IMR-90 (cell line): ENCODE measurements around the gene HYAL2. TPM values are rescaled to one million over a fixed set of nuclear protein-coding genes. Genes with fewer than 3 reads are reported as not detected.

Experiments
- ATAC-seq: fragments of 200-7000 bp; cut with Tn5 transposase; 2 replicates; pipeline ENCODE4 v1.9.1; 2020; ENCODE audit warnings: low read depth, mild to moderate bottlenecking, moderate library complexity
- BruUV-seq: library from RNA; stranded (reverse); fragments of 400-500 nt; replicated peaks from 2 replicates; lab custom pipeline; 2021; lab: Mats Ljungman, UMichigan
- CTCF ChIA-PET: fragments of 300-600 bp; formaldehyde crosslinking; extraction: SDS; loops from one replicate; lab custom pipeline; 2021; ENCODE audit warnings: antibody characterized with exemption; lab: Yijun Ruan, JAX
- POLR2A ChIA-PET: fragments of 300-600 bp; sonication (Branson Sonifier 250); formaldehyde crosslinking; loops from one replicate; lab custom pipeline; 2022; ENCODE audit warnings: antibody characterized with exemption; ENCODE audit not compliant: unreplicated experiment; lab: Charles Lee
- DNase-seq: peaks from one replicate; pipeline ENCODE4 v3.0.0; 2013
- H2AFZ ChIP-seq: replicated peaks from 2 replicates; pipeline ENCODE3; 2013; ENCODE audit warnings: low read length, mild to moderate bottlenecking; ENCODE audit not compliant: poor library complexity
- H2AK5ac ChIP-seq: 2 replicates; pipeline ENCODE4 v1.6.1; 2013; ENCODE audit warnings: low read depth, low read length, inconsistent platforms
- H2AK9ac ChIP-seq: replicated peaks from 2 replicates; pipeline ENCODE3; 2013; ENCODE audit warnings: mild to moderate bottlenecking, low read depth, low read length, moderate library complexity; ENCODE audit not compliant: poor library complexity
- H2BK120ac ChIP-seq: 2 replicates; pipeline ENCODE4 v1.6.1; 2013; ENCODE audit warnings: low read depth, low read length, inconsistent platforms
- H2BK15ac ChIP-seq: 3 replicates; pipeline ENCODE4 v1.6.1; 2013; ENCODE audit warnings: low read depth, low read length, inconsistent platforms
- H2BK20ac ChIP-seq: 2 replicates; pipeline ENCODE4 v1.6.1; 2013; ENCODE audit warnings: low read depth, mild to moderate bottlenecking, inconsistent platforms, low read length, moderate library complexity
- H2BK5ac ChIP-seq: 2 replicates; pipeline ENCODE4 v1.6.1; 2013; ENCODE audit warnings: mild to moderate bottlenecking, low read depth, low read length, inconsistent platforms; ENCODE audit not compliant: poor library complexity, severe bottlenecking
- H3K14ac ChIP-seq: replicated peaks from 2 replicates; pipeline ENCODE4 v1.6.1; 2013; ENCODE audit warnings: low read depth, low read length, inconsistent platforms
- H3K18ac ChIP-seq: 2 replicates; pipeline ENCODE4 v1.6.1; 2013; ENCODE audit warnings: low read depth, low read length, control low read depth
- H3K23ac ChIP-seq: 2 replicates; pipeline ENCODE4 v1.6.1; 2013; ENCODE audit warnings: low read depth, low read length, inconsistent platforms
- H3K27ac ChIP-seq: 2 replicates; pipeline ENCODE4 v1.5.1; 2013; ENCODE audit warnings: mild to moderate bottlenecking, control low read depth, low read length; ENCODE audit not compliant: insufficient read depth
- H3K27me3 ChIP-seq: 2 replicates; pipeline ENCODE4 v1.6.1; 2013; ENCODE audit warnings: low read length; ENCODE audit not compliant: control insufficient read depth, insufficient read depth
- H3K36me3 ChIP-seq: 2 replicates; pipeline ENCODE4 v1.6.1; 2013; ENCODE audit warnings: low read length, mixed read lengths; ENCODE audit not compliant: control insufficient read depth, insufficient read depth
- H3K4ac ChIP-seq: 2 replicates; pipeline ENCODE4 v1.6.1; 2013; ENCODE audit warnings: low read depth, low read length, inconsistent platforms
- H3K4me1 ChIP-seq: 2 replicates; pipeline ENCODE4 v1.6.1; 2013; ENCODE audit warnings: low read length, mixed read lengths; ENCODE audit not compliant: control insufficient read depth, insufficient read depth
- H3K4me2 ChIP-seq: 2 replicates; pipeline ENCODE4 v1.6.1; 2013; ENCODE audit warnings: low read depth, mild to moderate bottlenecking, control low read depth, low read length, moderate library complexity
- H3K4me3 ChIP-seq: 2 replicates; pipeline ENCODE4 v1.5.1; 2013; ENCODE audit warnings: low read depth, mild to moderate bottlenecking, control low read depth, low read length, moderate library complexity; ENCODE audit not compliant: insufficient read depth
- H3K56ac ChIP-seq: 2 replicates; pipeline ENCODE4 v1.6.1; 2013; ENCODE audit warnings: low read length, inconsistent platforms; ENCODE audit not compliant: insufficient read depth; ENCODE audit errors: extremely low read depth
- H3K79me1 ChIP-seq, 2 experiments: 2 replicates each; pipeline ENCODE4 v1.6.1; 2013; ENCODE audit warnings: low read length in 2 of 2, inconsistent platforms in 1 of 2, low read depth in 1 of 2
- H3K9ac ChIP-seq: 2 replicates; pipeline ENCODE4 v1.6.1; 2013; ENCODE audit warnings: low read depth, low read length, control low read depth
- H3K9me1 ChIP-seq: 2 replicates; pipeline ENCODE4 v1.6.1; 2013; ENCODE audit warnings: low read length, inconsistent platforms; ENCODE audit not compliant: insufficient read depth
- H3K9me3 ChIP-seq: 2 replicates; pipeline ENCODE4 v1.6.1; 2013; ENCODE audit warnings: low read length; ENCODE audit not compliant: control insufficient read depth, insufficient read depth
- H4K20me1 ChIP-seq: 2 replicates; pipeline ENCODE4 v1.6.1; 2013; ENCODE audit warnings: low read length, inconsistent platforms; ENCODE audit not compliant: insufficient read depth
- H4K5ac ChIP-seq: 2 replicates; pipeline ENCODE4 v1.6.1; 2013; ENCODE audit warnings: mild to moderate bottlenecking, low read depth, low read length, control low read depth
- H4K8ac ChIP-seq, 2 experiments: 2 replicates each; pipeline ENCODE4 v1.6.1; 2013; ENCODE audit warnings: low read depth in 2 of 2, low read length in 2 of 2, control low read depth in 1 of 2, inconsistent platforms in 1 of 2
- H4K91ac ChIP-seq: 2 replicates; pipeline ENCODE4 v1.6.1; 2013; ENCODE audit warnings: low read depth, low read length, inconsistent platforms; ENCODE audit not compliant: insufficient read depth
- BHLHE40 ChIP-seq: fragments of 150-350 bp; IDR thresholded peaks from 2 replicates; pipeline ENCODE4 v1.6.1; 2016; ENCODE audit warnings: mild to moderate bottlenecking, low read depth, low read length
- CEBPB ChIP-seq: IDR thresholded peaks from 2 replicates; pipeline ENCODE4 v1.6.1; 2012; ENCODE audit warnings: low read depth, low read length, improper control_type of control experiment
- CHD1 ChIP-seq: IDR thresholded peaks from 2 replicates; pipeline ENCODE4 v1.6.1; 2012; ENCODE audit warnings: low read depth, low read length, improper control_type of control experiment
- CTCF ChIP-seq: conservative IDR thresholded peaks from 2 replicates; pipeline ENCODE4 v1.5.1; 2012; ENCODE audit warnings: mild to moderate bottlenecking, low read depth, low read length, improper control_type of control experiment
- ELK1 ChIP-seq: fragments of 150-350 bp; IDR thresholded peaks from 2 replicates; pipeline ENCODE4 v1.6.1; 2016; ENCODE audit warnings: low read depth, mild to moderate bottlenecking, low read length, moderate library complexity, borderline replicate concordance
- MAFK ChIP-seq: IDR thresholded peaks from 2 replicates; pipeline ENCODE4 v1.6.1; 2012; ENCODE audit warnings: low read depth, low read length, improper control_type of control experiment
- MAZ ChIP-seq: IDR thresholded peaks from 2 replicates; pipeline ENCODE4 v1.6.1; 2012; ENCODE audit warnings: low read depth, mild to moderate bottlenecking, low read length, improper control_type of control experiment, moderate library complexity, borderline replicate concordance
- MXI1 ChIP-seq: IDR thresholded peaks from 2 replicates; pipeline ENCODE4 v1.6.1; 2012; ENCODE audit warnings: low read depth, mild to moderate bottlenecking, low read length, moderate library complexity, borderline replicate concordance
- NFE2L2 ChIP-seq: fragments of 150-350 bp; IDR thresholded peaks from 2 replicates; pipeline ENCODE4 v1.6.1; 2016; ENCODE audit warnings: low read depth, mild to moderate bottlenecking, low read length
- POLR2A ChIP-seq: IDR thresholded peaks from 2 replicates; pipeline ENCODE4 v1.6.1; 2012; ENCODE audit warnings: mild to moderate bottlenecking, low read depth, low read length
- RFX5 ChIP-seq: IDR thresholded peaks from 2 replicates; pipeline ENCODE4 v1.8.0; 2012; ENCODE audit warnings: low read depth, mild to moderate bottlenecking, low read length, moderate library complexity
- SMC3 ChIP-seq: fragments of 150-350 bp; IDR thresholded peaks from 2 replicates; pipeline ENCODE4 v1.6.1; 2016; ENCODE audit warnings: low read depth, mild to moderate bottlenecking, antibody characterized with exemption, low read length, moderate library complexity
- WGBS, 2 experiments: methylation state at CpG; one replicate each; pipeline versions ENCODE4 v1.1.5 to v1.1.7; 2013; ENCODE audit warnings: missing lambda C conversion rate in 2 of 2; ENCODE audit not compliant: insufficient read length in 1 of 2; ENCODE audit errors: extremely low coverage in 2 of 2; 5-methylcytosine and 5-hydroxymethylcytosine counted together
- dilution Hi-C: fragments of 300-500 bp; cut with HindIII; formaldehyde crosslinking; loops from one replicate; pipeline ENCODE4 v1.14.3; 2018; ENCODE audit warnings: low sequenced_read_pairs; ENCODE audit not compliant: unreplicated experiment
- in situ Hi-C: fragments of 300-500 bp; cut with MboI; formaldehyde crosslinking; loops from 3 replicates; pipeline ENCODE4 v1.14.3; 2019; ENCODE audit warnings: low sequenced_read_pairs, inconsistent platforms, mixed read lengths
- intact Hi-C: fragments of 100-400 bp; cut with micrococcal nuclease; formaldehyde crosslinking; loops from 2 replicates; pipeline ENCODE4 v1.10.0; 2022
- polyA plus RNA-seq, 3 experiments: library from polyadenylated mRNA; depleted of rRNA; stranded (reverse); fragments of >200 nt; gene quantifications; 2 replicates each; pipeline ENCODE4 v1.2.3, GENCODE V29; 2012; ENCODE audit warnings: low replicate concordance in 1 of 3
- total RNA-seq: library from RNA; depleted of rRNA; stranded (reverse); fragments of >200 nt; gene quantifications from 2 replicates; pipeline ENCODE4 v1.2.3, GENCODE V29; 2012
- TF ChIP-seq, protein P1 (sequence below): fragments of 150-350 bp; IDR thresholded peaks from 2 replicates; pipeline ENCODE4 v1.6.1; 2017; ENCODE audit warnings: mild to moderate bottlenecking, antibody characterized with exemption, low read length, low read depth

HYAL2 gene
- total and polyA plus RNA-seq, 2 of the 4 experiments (the other 2 are of a cell fraction) = 56.8 to 104 TPM

GRCh38 chr3:50314816-50315215, 7.7 kb downstream of the HYAL2 start:
- no TSS peak for BruUV-seq
- ATAC-seq = no peak
- in situ Hi-C loops = no loop called here

More at GRCh38 chr3:50314816-50315215, 7.7 kb downstream of the HYAL2 start:
- dilution Hi-C loops = no loop called here
- Histone ChIP-seq H3K56ac (no peak overlapping the region), H2BK120ac (no peak overlapping the region), H3K9me1 (peaks cover 18% of the 10 kb centered on the region), H4K5ac (no peak overlapping the region), H3K4me2 (no peak overlapping the region), H3K4ac (no peak overlapping the region), H2BK15ac (no peak overlapping the region), H2AFZ (no peak overlapping the region), H3K14ac (no peak overlapping the region), H4K91ac (no peak overlapping the region), H3K4me3 (no peak overlapping the region), H4K20me1 (0 out of 2 replicates have a peak, but pooled peaks cover 13% of the 10 kb centered on the region), H3K36me3 (peaks cover 38% of the 10 kb centered on the region), H2AK5ac (no peak overlapping the region), H2BK20ac (no peak overlapping the region), H3K79me1 (peaks cover 18 to 40% of the 10 kb centered on the region in 2 experiments), H3K27ac (no peak overlapping the region), H3K9me3 (no peaks in the 10 kb centered on the region), H3K23ac (no peak overlapping the region), H4K8ac (no peak overlapping the region), H2AK9ac (no peak overlapping the region), H3K18ac (no peak overlapping the region), H3K27me3 (no peaks in the 10 kb centered on the region), H2BK5ac (no peak overlapping the region), H3K9ac (no peak overlapping the region), H3K4me1 (peaks cover 9% of the 10 kb centered on the region; the same call in 1 of the 2 replicates)
- no peak for TF ChIP-seq MAFK
- TF ChIP-seq POLR2A = no peak
- TF ChIP-seq BHLHE40 = no peak
- no peak for TF ChIP-seq SMC3
- TF ChIP-seq RFX5 = no peak
- no peak for TF ChIP-seq CHD1
- TF ChIP-seq MAZ = no peak
- TF ChIP-seq, protein P1, sequence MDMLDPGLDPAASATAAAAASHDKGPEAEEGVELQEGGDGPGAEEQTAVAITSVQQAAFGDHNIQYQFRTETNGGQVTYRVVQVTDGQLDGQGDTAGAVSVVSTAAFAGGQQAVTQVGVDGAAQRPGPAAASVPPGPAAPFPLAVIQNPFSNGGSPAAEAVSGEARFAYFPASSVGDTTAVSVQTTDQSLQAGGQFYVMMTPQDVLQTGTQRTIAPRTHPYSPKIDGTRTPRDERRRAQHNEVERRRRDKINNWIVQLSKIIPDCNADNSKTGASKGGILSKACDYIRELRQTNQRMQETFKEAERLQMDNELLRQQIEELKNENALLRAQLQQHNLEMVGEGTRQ = no peak
- TF ChIP-seq ELK1 = no peak
- TF ChIP-seq CEBPB = no peak
- no peak for TF ChIP-seq NFE2L2
- TF ChIP-seq CTCF = no peak
- no peak for TF ChIP-seq MXI1
- WGBS, 2 experiments = no CpG with 5 or more reads among the region's 4 CpGs
- POLR2A ChIA-PET = no interaction called here
- DNase-seq = no peak
- intact Hi-C loops = no loop called here
- CTCF ChIA-PET = no interaction called here
